Measurements from ENCODE around the gene CABP4.

The CABP4 gene

DNA sequence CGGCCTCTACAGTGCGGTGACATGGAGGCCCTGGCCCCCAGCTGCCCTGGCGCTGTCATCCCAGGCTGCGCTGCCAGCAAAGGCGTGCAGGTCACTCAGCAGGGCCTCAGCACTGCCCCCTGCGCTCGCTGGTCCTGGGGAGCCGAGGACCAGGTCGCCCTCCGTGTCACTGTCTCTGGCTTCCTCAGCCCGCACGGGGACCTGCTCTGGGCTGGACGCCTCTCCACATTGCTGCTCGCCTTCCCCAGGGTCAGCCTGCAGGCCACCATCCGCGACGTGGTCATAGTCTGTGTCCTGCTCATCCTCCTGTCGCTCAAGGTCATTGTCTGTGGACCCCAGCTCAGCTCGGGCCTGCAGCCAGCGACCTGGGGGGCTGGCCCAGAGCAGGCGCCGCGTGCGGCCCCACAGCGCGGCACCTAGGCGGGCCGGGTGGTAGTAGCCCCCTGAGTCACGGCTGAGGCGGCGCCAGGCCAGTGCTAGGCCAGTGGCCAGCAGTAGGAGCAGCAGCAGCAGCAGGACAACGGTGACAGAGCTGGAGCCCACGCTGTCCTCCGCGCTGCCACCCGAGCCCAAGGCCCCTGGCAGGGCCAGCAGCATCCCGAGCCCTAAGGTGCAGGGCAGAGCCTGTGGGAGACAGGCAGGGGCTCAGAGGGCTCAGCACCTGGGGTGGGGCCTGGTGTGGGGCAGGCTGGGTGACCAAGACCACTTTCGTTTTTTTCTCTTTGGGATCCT is 19.3 kb upstream of the CABP4 start:
- Histone ChIP-seq H3K4me3 (ENCODE audit: low read depth, low read length) (no peak overlapping the region), H3K9ac (no peak overlapping the region), H2AFZ (no peak overlapping the region), H3K27me3 (ENCODE audit: control insufficient read depth, insufficient read depth, low read length) (no peaks in the 10 kb centered on the region), H3K27ac (no peak overlapping the region), H3K4me2 (ENCODE audit: low read length) (no peak overlapping the region), H3K9me3 (ENCODE audit: control insufficient read depth, low read length) (no peaks in the 10 kb centered on the region), H3K79me2 (no peaks in the 10 kb centered on the region), H3K4me1 (no peaks in the 10 kb centered on the region), H3K36me3 (ENCODE audit: control insufficient read depth, insufficient read depth, low read length) (no peaks in the 10 kb centered on the region)
- TF ChIP-seq, protein P1, sequence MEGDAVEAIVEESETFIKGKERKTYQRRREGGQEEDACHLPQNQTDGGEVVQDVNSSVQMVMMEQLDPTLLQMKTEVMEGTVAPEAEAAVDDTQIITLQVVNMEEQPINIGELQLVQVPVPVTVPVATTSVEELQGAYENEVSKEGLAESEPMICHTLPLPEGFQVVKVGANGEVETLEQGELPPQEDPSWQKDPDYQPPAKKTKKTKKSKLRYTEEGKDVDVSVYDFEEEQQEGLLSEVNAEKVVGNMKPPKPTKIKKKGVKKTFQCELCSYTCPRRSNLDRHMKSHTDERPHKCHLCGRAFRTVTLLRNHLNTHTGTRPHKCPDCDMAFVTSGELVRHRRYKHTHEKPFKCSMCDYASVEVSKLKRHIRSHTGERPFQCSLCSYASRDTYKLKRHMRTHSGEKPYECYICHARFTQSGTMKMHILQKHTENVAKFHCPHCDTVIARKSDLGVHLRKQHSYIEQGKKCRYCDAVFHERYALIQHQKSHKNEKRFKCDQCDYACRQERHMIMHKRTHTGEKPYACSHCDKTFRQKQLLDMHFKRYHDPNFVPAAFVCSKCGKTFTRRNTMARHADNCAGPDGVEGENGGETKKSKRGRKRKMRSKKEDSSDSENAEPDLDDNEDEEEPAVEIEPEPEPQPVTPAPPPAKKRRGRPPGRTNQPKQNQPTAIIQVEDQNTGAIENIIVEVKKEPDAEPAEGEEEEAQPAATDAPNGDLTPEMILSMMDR (IDR thresholded peaks at IDR 0.05): no peak

DNA sequence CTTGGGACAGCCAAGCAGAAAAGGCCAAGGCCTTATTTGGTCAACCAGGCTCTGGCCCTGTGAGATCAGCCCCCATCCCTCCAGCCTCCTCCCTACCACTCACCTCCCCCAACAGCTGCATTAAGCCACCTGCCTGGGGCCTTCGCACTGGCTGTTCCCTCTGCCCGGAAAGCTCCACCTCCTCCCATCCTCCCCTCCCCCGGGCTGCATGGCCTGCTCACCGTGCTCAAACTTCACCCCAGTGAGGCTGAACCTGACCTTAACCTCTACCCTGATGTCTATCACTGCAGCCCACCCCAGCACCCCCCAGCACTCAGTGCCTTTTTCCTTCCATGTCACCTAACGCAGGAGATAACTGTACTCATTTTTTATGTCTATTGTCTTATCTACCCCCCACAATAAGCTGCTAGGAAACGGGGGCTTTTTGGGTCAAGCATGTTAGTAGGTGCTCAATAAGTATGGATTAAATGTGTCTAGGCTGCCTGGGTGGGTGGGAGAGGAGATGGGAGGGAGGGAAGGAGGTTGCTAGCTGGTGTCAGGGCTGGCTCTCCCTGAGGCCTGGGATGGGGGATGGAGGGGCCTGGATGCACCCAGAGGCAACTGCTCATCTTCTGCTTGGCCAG is 18.6 kb upstream of the CABP4 start:
- H3K4me3 ChIP-seq (ENCODE audit: low read depth, low read length): no peak overlapping the region

DNA sequence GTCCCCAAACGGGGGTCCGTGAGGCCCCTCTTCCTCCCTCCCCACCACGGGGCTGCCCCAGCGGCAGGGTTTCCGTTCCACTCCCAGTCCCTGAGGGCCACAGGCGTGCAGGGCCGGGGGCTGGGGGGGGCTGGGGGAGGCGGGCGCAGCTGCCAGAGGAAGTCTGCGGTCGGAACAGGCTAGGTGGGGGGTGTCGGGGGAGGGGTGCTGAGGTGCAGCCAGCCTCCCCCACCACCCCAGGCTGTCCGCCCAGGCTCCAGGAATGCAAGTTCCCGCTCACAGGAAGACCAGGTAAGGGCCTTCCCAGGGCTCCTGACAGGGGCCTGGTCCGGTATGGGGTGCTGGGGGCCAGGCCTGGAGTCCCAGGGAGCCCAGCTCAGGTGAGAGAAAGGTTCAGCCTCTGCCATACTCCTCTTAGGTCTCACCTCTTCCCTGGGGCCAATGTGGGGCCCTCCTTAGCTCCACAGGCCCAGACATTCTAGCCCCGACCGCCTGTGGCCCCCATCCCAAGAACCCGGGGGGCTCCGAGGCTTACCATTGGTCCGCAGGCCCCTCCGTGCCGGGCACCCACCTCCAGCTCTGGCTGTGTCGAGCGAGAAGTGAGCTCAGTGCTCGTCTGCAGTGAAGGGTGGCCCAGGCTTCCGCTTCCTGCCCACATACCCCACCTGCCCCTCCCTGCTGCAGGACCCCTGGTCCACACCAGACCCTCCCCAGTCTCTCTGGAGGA is 17.9 kb upstream of the CABP4 start, which contains the start of gene PTPRCAP:
PTPRCAP (minus strand) TSS at position 601 of the 727 bp plus-strand sequence; CDS start at position 538, 63 bp downstream.
- Histone ChIP-seq H2AFZ (no peak within 1 kb of the TSS), H3K9me3 (ENCODE audit: control insufficient read depth, low read length) (no peaks in the 10 kb centered on the region), H3K4me2 (ENCODE audit: low read length) (no peak within 1 kb of the TSS), H3K36me3 (ENCODE audit: control insufficient read depth, insufficient read depth, low read length) (no peaks in the 10 kb centered on the region), H3K4me3 (ENCODE audit: low read depth, low read length) (no peak within 1 kb of the TSS), H3K9ac (no peak within 1 kb of the TSS), H3K4me1 (no peaks in the 10 kb centered on the region), H3K79me2 (no peaks in the 10 kb centered on the region), H3K27ac (no peak within 1 kb of the TSS), H3K27me3 (ENCODE audit: control insufficient read depth, insufficient read depth, low read length) (no peaks in the 10 kb centered on the region)
- TF ChIP-seq, protein P1 (IDR thresholded peaks at IDR 0.05): no peak

More for the DNA sequence above, 18.6 kb upstream of the CABP4 start:
- Histone ChIP-seq H3K4me1 (no peaks in the 10 kb centered on the region), H3K27me3 (ENCODE audit: control insufficient read depth, insufficient read depth, low read length) (no peaks in the 10 kb centered on the region), H3K9ac (no peak overlapping the region), H3K4me2 (ENCODE audit: low read length) (no peak overlapping the region), H3K27ac (no peak overlapping the region), H3K79me2 (no peaks in the 10 kb centered on the region), H3K36me3 (ENCODE audit: control insufficient read depth, insufficient read depth, low read length) (no peaks in the 10 kb centered on the region), H2AFZ (no peak overlapping the region), H3K9me3 (ENCODE audit: control insufficient read depth, low read length) (no peaks in the 10 kb centered on the region)
- TF ChIP-seq, protein P1 (IDR thresholded peaks at IDR 0.05): no peak

DNA sequence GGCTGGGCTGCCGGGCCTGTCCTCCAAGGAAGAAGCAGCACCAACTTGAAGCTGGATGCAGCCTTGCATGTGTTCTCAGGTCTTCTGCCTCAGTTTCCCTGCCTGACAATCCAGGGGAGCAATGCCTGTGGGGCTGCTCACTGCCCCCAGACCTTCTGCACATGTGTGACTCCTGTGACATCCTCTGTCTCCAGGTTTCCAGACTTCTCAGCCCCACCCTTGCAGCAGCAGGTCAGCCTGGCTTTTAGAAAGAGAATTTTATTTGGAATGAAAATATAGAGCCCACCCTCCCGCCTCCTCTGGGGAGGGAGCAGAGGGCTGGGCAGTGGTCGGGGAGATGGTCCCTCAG is 17.4 kb upstream of the CABP4 start:
- no peaks in the 10 kb centered on the region for H3K36me3 ChIP-seq (ENCODE audit: control insufficient read depth, insufficient read depth, low read length)
- no peaks in the 10 kb centered on the region for H3K27me3 ChIP-seq (ENCODE audit: control insufficient read depth, insufficient read depth, low read length)
- no peaks in the 10 kb centered on the region for H3K9me3 ChIP-seq (ENCODE audit: control insufficient read depth, low read length)
- no peak overlapping the region for H3K9ac ChIP-seq
- no peak overlapping the region for H3K4me2 ChIP-seq (ENCODE audit: low read length)
- H3K4me3 ChIP-seq (ENCODE audit: low read depth, low read length): no peak overlapping the region
- TF ChIP-seq, protein P1 (IDR thresholded peaks at IDR 0.05): no peak
- no peak overlapping the region for H3K27ac ChIP-seq
- no peaks in the 10 kb centered on the region for H3K4me1 ChIP-seq
- no peak overlapping the region for H2AFZ ChIP-seq
- no peaks in the 10 kb centered on the region for H3K79me2 ChIP-seq

All from parathyroid adenoma (tissue), 2 donors.